ENCODE measurements around the gene POM121L2. TPM values are rescaled to one million over a fixed set of nuclear protein-coding genes. Genes with fewer than 3 reads are reported as not detected.

The POM121L2 gene
- total RNA-seq, 1 experiment from 2014 or later = not detected

GRCh38 chr6:27321901-27322300 lies 9.8 kb upstream of the POM121L2 start:
- no peak for DNase-seq (ENCODE audit: low read depth, low spot score)
- Histone ChIP-seq H3K36me3 (ENCODE audit: control insufficient read depth in 1 of 2, insufficient read depth in 2 of 2, low read length in 2 of 2) (no peaks in the 10 kb centered on the region), H3K9me2 (ENCODE audit: insufficient read depth) (no peaks in the 10 kb centered on the region; the same call in 1 of the 2 replicates), H3K27ac (ENCODE audit: low read depth, low read length) (no peak overlapping the region), H2AFZ (ENCODE audit: low read depth, low read length, poor library complexity, severe bottlenecking) (no peak overlapping the region), H3K4me3 (replicated peaks in 1 of 2; ENCODE audit: low read depth in 1 of 2, low read length in 2 of 2) (no peak overlapping the region), H3K4me1 (ENCODE audit: control insufficient read depth in 1 of 2, insufficient read depth in 2 of 2, low read length in 2 of 2) (no peaks in the 10 kb centered on the region), H3K9ac (ENCODE audit: low read length) (no peak overlapping the region), H4K20me1 (ENCODE audit: insufficient read depth) (no peaks in the 10 kb centered on the region), H3K9me3 (ENCODE audit: control insufficient read depth in 1 of 2, insufficient read depth in 1 of 2, low read depth in 1 of 2, low read length in 2 of 2) (no peaks in the 10 kb centered on the region), H3K4me2 (ENCODE audit: low read length) (no peak overlapping the region), H3K79me2 (ENCODE audit: insufficient read depth, low read length) (no peaks in the 10 kb centered on the region), H3K27me3 (ENCODE audit: insufficient read depth, low read length) (no peaks in the 10 kb centered on the region)
- BruUV-seq (replicated peaks) = no TSS peak
- POLR2A ChIA-PET = no interaction called here
- RAD21 ChIA-PET (ENCODE audit: low non-redundant PET in 1 of 2, low total read pairs in 2 of 2, uncharacterized antibody in 2 of 2, unreplicated experiment in 2 of 2) = no interaction called here
- intact Hi-C loops (cut with micrococcal nuclease) = no loop called here
- CTCF ChIA-PET = no interaction called here
- no peak for ATAC-seq
- TF ChIP-seq RAD21 (IDR thresholded peaks at IDR 0.05; ENCODE audit: low read depth) (no peak), ELF1 (IDR thresholded peaks at IDR 0.05; ENCODE audit: borderline replicate concordance, low read depth) (no peak), CEBPB (IDR thresholded peaks at IDR 0.05; ENCODE audit: low read depth) (no peak), FOSL1 (IDR thresholded peaks at IDR 0.05; ENCODE audit: low read depth) (no peak), EZH2 (IDR thresholded peaks at IDR 0.05) (no peak), ATF3 (IDR thresholded peaks at IDR 0.05) (no peak), ZNF274 (IDR thresholded peaks at IDR 0.05; ENCODE audit: low read depth, low read length) (no peak), POLR2AphosphoS5 (IDR thresholded peaks at IDR 0.05; ENCODE audit: low read depth, low read length) (no peak), ZBTB33 (IDR thresholded peaks at IDR 0.05; ENCODE audit: extremely low read depth, insufficient replicate concordance, low read length) (no peak), SIN3A (IDR thresholded peaks at IDR 0.05; ENCODE audit: low read depth) (no peak), CTCF (IDR thresholded peaks at IDR 0.05 in 2 of 3, conservative IDR thresholded peaks at IDR 0.05 in 1 of 3; ENCODE audit: borderline replicate concordance in 1 of 3, insufficient read depth in 1 of 3, low read depth in 2 of 3, low read length in 2 of 3) (no peak), REST (IDR thresholded peaks at IDR 0.05; ENCODE audit: low read depth) (no peak), CBX3 (IDR thresholded peaks at IDR 0.05; ENCODE audit: low read depth) (no peak), EGR1 (IDR thresholded peaks at IDR 0.05; ENCODE audit: low read depth) (no peak)
